PC-3 (cell line): ENCODE results near the gene FBXL16. TPM values are rescaled to one million over a fixed set of nuclear protein-coding genes. Genes with fewer than 3 reads are reported as not detected.
A peak's percentile ranks its signal among the peaks of the same experiment; 100 is the strongest.

Experiments used
- ATAC-seq: fragments of 200-7000 bp; cut with Tn5 transposase; 2 replicates; pipeline ENCODE4 v1.9.1; 2020; ENCODE audit warnings: mild to moderate bottlenecking, moderate library complexity
- BruUV-seq: library from RNA; stranded (reverse); fragments of 400-500 nt; replicated peaks from 2 replicates; lab custom pipeline; 2021; lab: Mats Ljungman, UMichigan
- CTCF ChIA-PET: fragments of 300-600 bp; sonication (Branson Sonifier 250); formaldehyde crosslinking; loops from one replicate; lab custom pipeline; 2022; ENCODE audit warnings: antibody characterized with exemption; lab: Charles Lee
- POLR2A ChIA-PET: fragments of 300-600 bp; sonication (Branson Sonifier 250); formaldehyde crosslinking; loops from one replicate; lab custom pipeline; 2022; ENCODE audit warnings: antibody characterized with exemption; ENCODE audit not compliant: unreplicated experiment; lab: Charles Lee
- DNase-seq: peaks from one replicate; pipeline ENCODE4 v3.0.0-alpha.2; 2015
- H2AFZ ChIP-seq: fragments of 300-600 bp; sonication (generic); 2 replicates; pipeline ENCODE4 v1.6.0; 2016; ENCODE audit warnings: antibody characterized with exemption, low read length
- H3F3A ChIP-seq: fragments of 300-600 bp; sonication (generic); one replicate; pipeline ENCODE4 v1.6.0; 2017; ENCODE audit warnings: antibody characterized with exemption, low read length, control low read depth, mild to moderate bottlenecking; ENCODE audit not compliant: unreplicated experiment
- H3K27ac ChIP-seq: fragments of 300-600 bp; sonication (generic); 2 replicates; pipeline ENCODE4 v1.5.1; 2016; ENCODE audit warnings: mild to moderate bottlenecking, low read length
- H3K27me3 ChIP-seq: fragments of 300-600 bp; sonication (generic); 2 replicates; pipeline ENCODE4 v1.6.1; 2016; ENCODE audit warnings: low read length, mixed read lengths
- H3K36me3 ChIP-seq: fragments of 300-600 bp; sonication (generic); 2 replicates; pipeline ENCODE4 v1.6.1; 2016; ENCODE audit warnings: low read depth, mixed run types, low read length, mixed read lengths
- H3K4me1 ChIP-seq: fragments of 300-600 bp; sonication (generic); 2 replicates; pipeline ENCODE4 v1.5.1; 2016; ENCODE audit warnings: low read length; ENCODE audit not compliant: insufficient read depth
- H3K4me2 ChIP-seq: fragments of 300-600 bp; sonication (generic); 2 replicates; pipeline ENCODE4 v1.6.0; 2016; ENCODE audit warnings: low read length
- H3K4me3 ChIP-seq: fragments of 300-600 bp; sonication (generic); 2 replicates; pipeline ENCODE4 v1.5.1; 2016; ENCODE audit warnings: mild to moderate bottlenecking, low read length, mixed read lengths
- H3K79me2 ChIP-seq: fragments of 300-600 bp; sonication (generic); 2 replicates; pipeline ENCODE4 v1.6.1; 2017; ENCODE audit warnings: low read length, mixed read lengths
- H3K9ac ChIP-seq: fragments of 300-600 bp; sonication (generic); 2 replicates; pipeline ENCODE4 v1.6.0; 2016; ENCODE audit warnings: mild to moderate bottlenecking, low read length
- H3K9me2 ChIP-seq: fragments of 300-600 bp; sonication (generic); replicated peaks from 2 replicates; pipeline ENCODE4 v1.6.1; 2016; ENCODE audit warnings: mixed run types, low read length, mixed read lengths
- H3K9me3 ChIP-seq: fragments of 300-600 bp; sonication (generic); 2 replicates; pipeline ENCODE4 v1.6.1; 2016; ENCODE audit warnings: low read length, mixed read lengths
- H4K20me1 ChIP-seq: fragments of 300-600 bp; sonication (generic); 2 replicates; pipeline ENCODE4 v1.6.1; 2016; ENCODE audit warnings: low read length, mixed read lengths
- CTCF ChIP-seq: fragments of 300-600 bp; sonication (generic); conservative IDR thresholded peaks from 2 replicates; pipeline ENCODE4 v1.5.1; 2017; ENCODE audit warnings: antibody characterized with exemption, low read depth, mild to moderate bottlenecking, low read length
- EZH2 ChIP-seq: fragments of 300-600 bp; sonication (generic); IDR thresholded peaks from one replicate; pipeline ENCODE4 v1.6.1; 2017; ENCODE audit warnings: antibody characterized with exemption, mild to moderate bottlenecking, low read length; ENCODE audit not compliant: unreplicated experiment
- EZH2phosphoT487 ChIP-seq: fragments of 300-600 bp; sonication (generic); IDR thresholded peaks from 2 replicates; pipeline ENCODE4 v1.6.1; 2018; ENCODE audit warnings: mild to moderate bottlenecking, antibody characterized with exemption, low read length, borderline replicate concordance
- intact Hi-C: fragments of 100-400 bp; cut with micrococcal nuclease; formaldehyde crosslinking; loops from 2 replicates; pipeline ENCODE4 v1.9.0; 2023
- total RNA-seq: library from RNA; depleted of rRNA; stranded (reverse); fragments of >200 nt; gene quantifications from 2 replicates; pipeline ENCODE4 v1.2.3, GENCODE V29; 2014

The FBXL16 gene
- total RNA-seq, 1 experiment from 2014 or later: 7.5 TPM

GRCh38 chr16:717450-718245 is 12.0 kb upstream of the FBXL16 start:
- Histone ChIP-seq H3K27me3 (no peaks in the 10 kb centered on the region), H3K27ac (no peak overlapping the region), H3K9ac (no peak overlapping the region), H3K9me3 (no peaks in the 10 kb centered on the region), H3K4me2 (no peak overlapping the region), H3K79me2 (peaks cover 19% of the 10 kb centered on the region), H3K36me3 (no peaks in the 10 kb centered on the region), H3K4me3 (no peak overlapping the region), H4K20me1 (peaks cover 8% of the 10 kb centered on the region; the same call in 1 of the 2 replicates), H3K9me2 (no peaks in the 10 kb centered on the region), H2AFZ (no peak overlapping the region), H3K4me1 (peaks cover 38% of the 10 kb centered on the region), H3F3A (no peaks in the 10 kb centered on the region)
- CTCF ChIA-PET: no interaction called here
- no peak for TF ChIP-seq CTCF
- TF ChIP-seq EZH2phosphoT487: no peak
- no peak for TF ChIP-seq EZH2
- BruUV-seq: no TSS peak
- POLR2A ChIA-PET: no interaction called here
- intact Hi-C loops: loop anchor here (10.0 kb wide), 1 partner anchor 67 kb away; the partner anchor contains the start of genes CHTF18 and RPUSD1
- DNase-seq (no peak), ATAC-seq (no peak)

- Histone ChIP-seq H3K9me2 (no peaks in the 10 kb centered on the region), H3F3A (no peaks in the 10 kb centered on the region), H3K4me1 (peaks cover 34% of the 10 kb centered on the region), H3K27me3 (no peaks in the 10 kb centered on the region), H2AFZ (no peak overlapping the region), H3K4me3 (peak overlapping the region; percentile 71), H3K4me2 (peak overlapping the region; percentile 86), H3K79me2 (peaks cover 19% of the 10 kb centered on the region), H3K36me3 (no peaks in the 10 kb centered on the region), H4K20me1 (peaks cover 8% of the 10 kb centered on the region; the same call in 1 of the 2 replicates), H3K27ac (no peak overlapping the region), H3K9me3 (no peaks in the 10 kb centered on the region), H3K9ac (no peak overlapping the region)
- DNase-seq (no peak), ATAC-seq (no peak)
- BruUV-seq: no TSS peak
- no peak for TF ChIP-seq CTCF
- TF ChIP-seq EZH2: no peak
- no peak for TF ChIP-seq EZH2phosphoT487
- CTCF ChIA-PET: no interaction called here
- intact Hi-C loops: loop anchor here (10.0 kb wide), 1 partner anchor 68 kb away; the partner anchor contains the start of genes CHTF18 and RPUSD1
- POLR2A ChIA-PET: no interaction called here
These were observed 11.2 kb upstream of the FBXL16 start for GRCh38 chr16:716768-717325.
